Liver (tissue), 9 donors: Measurements from ENCODE around the gene FRS3. TPM values are rescaled to one million over a fixed set of nuclear protein-coding genes. Genes with fewer than 3 reads are reported as not detected.

Source experiments
- DNase-seq: peaks from one replicate; pipeline ENCODE4 v3.0.0-alpha.2; 2017; ENCODE audit warnings: low spot score
- H3K27ac ChIP-seq, 2 donors: one replicate each; pipeline ENCODE4 v1.7.0; 2013; ENCODE audit warnings: inconsistent platforms in 2 of 2, low read length in 2 of 2, control low read depth in 1 of 2, low read depth in 1 of 2, mild to moderate bottlenecking in 1 of 2
- H3K27me3 ChIP-seq, 4 donors: one replicate each; pipeline versions ENCODE4 v1.6.1 to v1.7.0; 2013; ENCODE audit warnings: low read length in 3 of 4, inconsistent platforms in 1 of 4, mild to moderate bottlenecking in 1 of 4, moderate library complexity in 1 of 4; ENCODE audit not compliant: control insufficient read depth in 4 of 4, insufficient read depth in 4 of 4
- H3K36me3 ChIP-seq, 4 donors: one replicate each; pipeline versions ENCODE4 v1.6.1 to v1.7.0; 2013; ENCODE audit warnings: low read length in 3 of 4, mild to moderate bottlenecking in 3 of 4, low read depth in 1 of 4, moderate library complexity in 1 of 4; ENCODE audit not compliant: control insufficient read depth in 4 of 4, insufficient read depth in 3 of 4
- H3K4me1 ChIP-seq, 4 donors: one replicate each; pipeline versions ENCODE4 v1.6.1 to v1.7.0; 2013; ENCODE audit warnings: low read length in 3 of 4, mild to moderate bottlenecking in 3 of 4, moderate library complexity in 1 of 4; ENCODE audit not compliant: control insufficient read depth in 4 of 4, insufficient read depth in 4 of 4
- H3K4me3 ChIP-seq, 3 donors: one replicate each; pipeline versions ENCODE4 v1.6.1 to v1.7.0; 2013; ENCODE audit warnings: low read length in 3 of 3, control low read depth in 1 of 3, low read depth in 1 of 3, mild to moderate bottlenecking in 1 of 3
- H3K9ac ChIP-seq, 2 donors: one replicate each; pipeline ENCODE4 v1.7.0; 2013; ENCODE audit warnings: low read length in 2 of 2, mild to moderate bottlenecking in 2 of 2, moderate library complexity in 2 of 2, control low read depth in 1 of 2, low read depth in 1 of 2
- H3K9me3 ChIP-seq, 4 donors: one replicate each; pipeline versions ENCODE4 v1.6.1 to v1.7.0; 2013; ENCODE audit warnings: low read length in 3 of 4; ENCODE audit not compliant: control insufficient read depth in 4 of 4
- EGR1 ChIP-seq, 2 donors: IDR thresholded peaks; 2 replicates each; pipeline ENCODE4 v1.6.1; 2016 to 2018; ENCODE audit warnings: antibody characterized with exemption in 2 of 2, low read depth in 2 of 2
- FOXA1 ChIP-seq: IDR thresholded peaks from 2 replicates; pipeline ENCODE4 v1.6.1; 2016; ENCODE audit warnings: antibody characterized with exemption
- GABPA ChIP-seq, 2 donors: IDR thresholded peaks in 1 of 2; conservative IDR thresholded peaks in 1 of 2; 2 replicates each; pipeline ENCODE4 v1.6.1; 2016; ENCODE audit warnings: antibody characterized with exemption in 2 of 2, mild to moderate bottlenecking in 1 of 2, moderate library complexity in 1 of 2
- HNF4G ChIP-seq: IDR thresholded peaks from 2 replicates; pipeline ENCODE4 v1.6.1; 2016; ENCODE audit warnings: antibody characterized with exemption
- RAD21 ChIP-seq, 2 donors: IDR thresholded peaks; 2 replicates each; pipeline ENCODE4 v1.6.1; 2016; ENCODE audit warnings: antibody characterized with exemption in 2 of 2, mild to moderate bottlenecking in 2 of 2
- SP1 ChIP-seq: IDR thresholded peaks from 2 replicates; pipeline ENCODE4 v1.6.1; 2018; ENCODE audit warnings: antibody characterized with exemption, mild to moderate bottlenecking
- TAF1 ChIP-seq: conservative IDR thresholded peaks from 2 replicates; pipeline ENCODE4 v1.6.1; 2016; ENCODE audit warnings: antibody characterized with exemption, mild to moderate bottlenecking
- YY1 ChIP-seq: IDR thresholded peaks from 2 replicates; pipeline ENCODE4 v1.6.1; 2016; ENCODE audit warnings: antibody characterized with exemption, mild to moderate bottlenecking
- WGBS: extraction: QIAGEN DNeasy Blood & Tissue Kit; methylation state at CpG from one replicate; pipeline ENCODE4 v1.1.7; 2013; 5-methylcytosine and 5-hydroxymethylcytosine counted together
- polyA plus RNA-seq, 2 donors: library from polyadenylated mRNA; stranded (reverse) in 1 of 2; unstranded in 1 of 2; fragments of 200-250 nt in 1 of 2; fragments of >200 nt in 1 of 2; fragmentation: Nextera tagmentation in 1 of 2; extraction: Ambion mirVana in 1 of 2; gene quantifications; one replicate each; pipeline versions ENCODE4 v1.2.1 to v1.2.3, GENCODE V29; 2013 to 2015
- total RNA-seq, 2 donors: library from RNA; depleted of rRNA; stranded (reverse); fragments of >200 nt; gene quantifications; one replicate each; pipeline ENCODE4 v1.2.3, GENCODE V29; 2014
- TF ChIP-seq, protein P1 (sequence below): IDR thresholded peaks from 2 replicates; pipeline ENCODE4 v1.6.1; 2016; ENCODE audit warnings: antibody characterized with exemption
- TF ChIP-seq, protein P2 (sequence below): fragments of 150-350 bp; IDR thresholded peaks from 2 replicates; pipeline ENCODE4 v1.5.1; 2017; ENCODE audit warnings: improper control_type of control experiment, low read depth, low read length; ENCODE audit not compliant: missing input control
- TF ChIP-seq, protein P3 (sequence below): IDR thresholded peaks from 2 replicates; pipeline ENCODE4 v1.6.1; 2016; ENCODE audit warnings: antibody characterized with exemption
- donor health status: healthy.
- donor health status: healthy.
- donor health status: healthy.
- donor health status: healthy.
- donor health status: healthy.

The FRS3 gene
- total and polyA plus RNA-seq, 4 donors: 0.42 to 1.6 (median 1.3) TPM

DNA sequence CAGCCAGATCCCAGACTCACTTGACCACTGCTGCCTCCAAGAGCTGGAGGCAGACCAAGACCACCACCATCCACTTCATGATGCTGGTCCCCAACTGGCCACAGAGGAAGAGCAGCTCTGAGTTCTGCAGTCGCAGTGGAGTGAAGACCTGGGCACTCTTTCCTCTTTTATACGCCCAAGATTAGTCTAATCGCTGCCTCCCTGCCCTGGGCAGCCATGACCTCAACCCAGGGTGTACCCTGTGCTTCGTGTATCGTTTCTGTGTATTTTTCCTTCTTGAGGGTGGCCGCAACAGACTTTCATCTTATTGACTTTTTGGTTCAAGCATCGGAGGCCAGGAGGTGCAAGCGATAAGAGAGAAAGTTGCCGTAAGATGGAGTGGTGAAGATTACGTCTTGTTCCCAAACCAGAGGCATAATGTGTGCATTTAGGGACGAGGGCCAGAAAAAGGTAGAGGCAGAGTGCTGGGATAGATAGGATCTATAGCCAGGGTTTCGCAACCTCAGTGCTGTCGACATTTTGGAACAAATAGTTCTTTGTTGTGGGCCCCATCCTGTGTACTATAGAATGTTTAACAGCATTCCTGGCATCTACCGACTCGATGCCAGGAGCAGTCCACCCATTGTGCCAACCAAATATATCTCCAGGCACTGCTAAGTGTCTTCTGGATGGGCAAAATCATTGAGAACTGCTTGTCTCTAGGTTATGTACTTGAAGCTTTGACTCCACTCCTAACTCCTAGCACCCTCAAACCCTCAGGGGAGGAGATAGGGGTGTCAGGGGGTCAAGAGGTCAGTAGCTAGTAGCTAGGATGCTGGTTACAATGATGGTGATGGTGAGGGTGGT lies 32.2 kb downstream of the FRS3 start, which contains the start of gene PGC:
PGC (minus strand) TSS at position 142 of the 846 bp plus-strand sequence; CDS start at position 79, 63 bp downstream.
- Histone ChIP-seq H3K27ac (no peak within 1 kb of the TSS), H3K9me3 (no peaks in the 10 kb centered on the region), H3K9ac (no peak within 1 kb of the TSS), H3K4me3 (no peak within 1 kb of the TSS), H3K36me3 (no peaks in the 10 kb centered on the region), H3K4me1 (no peaks in the 10 kb centered on the region), H3K27me3 (no peaks in the 10 kb centered on the region)
- WGBS: 79% methylated on average over 15 of the region's 15 CpGs
- TF ChIP-seq YY1 (no peak), GABPA (IDR thresholded peaks at IDR 0.05 in 1 of 2, conservative IDR thresholded peaks at IDR 0.05 in 1 of 2) (no peak), TAF1 (no peak)
- TF ChIP-seq, protein P1, sequence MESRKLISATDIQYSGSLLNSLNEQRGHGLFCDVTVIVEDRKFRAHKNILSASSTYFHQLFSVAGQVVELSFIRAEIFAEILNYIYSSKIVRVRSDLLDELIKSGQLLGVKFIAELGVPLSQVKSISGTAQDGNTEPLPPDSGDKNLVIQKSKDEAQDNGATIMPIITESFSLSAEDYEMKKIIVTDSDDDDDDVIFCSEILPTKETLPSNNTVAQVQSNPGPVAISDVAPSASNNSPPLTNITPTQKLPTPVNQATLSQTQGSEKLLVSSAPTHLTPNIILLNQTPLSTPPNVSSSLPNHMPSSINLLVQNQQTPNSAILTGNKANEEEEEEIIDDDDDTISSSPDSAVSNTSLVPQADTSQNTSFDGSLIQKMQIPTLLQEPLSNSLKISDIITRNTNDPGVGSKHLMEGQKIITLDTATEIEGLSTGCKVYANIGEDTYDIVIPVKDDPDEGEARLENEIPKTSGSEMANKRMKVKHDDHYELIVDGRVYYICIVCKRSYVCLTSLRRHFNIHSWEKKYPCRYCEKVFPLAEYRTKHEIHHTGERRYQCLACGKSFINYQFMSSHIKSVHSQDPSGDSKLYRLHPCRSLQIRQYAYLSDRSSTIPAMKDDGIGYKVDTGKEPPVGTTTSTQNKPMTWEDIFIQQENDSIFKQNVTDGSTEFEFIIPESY: no peak
- TF ChIP-seq, protein P2, sequence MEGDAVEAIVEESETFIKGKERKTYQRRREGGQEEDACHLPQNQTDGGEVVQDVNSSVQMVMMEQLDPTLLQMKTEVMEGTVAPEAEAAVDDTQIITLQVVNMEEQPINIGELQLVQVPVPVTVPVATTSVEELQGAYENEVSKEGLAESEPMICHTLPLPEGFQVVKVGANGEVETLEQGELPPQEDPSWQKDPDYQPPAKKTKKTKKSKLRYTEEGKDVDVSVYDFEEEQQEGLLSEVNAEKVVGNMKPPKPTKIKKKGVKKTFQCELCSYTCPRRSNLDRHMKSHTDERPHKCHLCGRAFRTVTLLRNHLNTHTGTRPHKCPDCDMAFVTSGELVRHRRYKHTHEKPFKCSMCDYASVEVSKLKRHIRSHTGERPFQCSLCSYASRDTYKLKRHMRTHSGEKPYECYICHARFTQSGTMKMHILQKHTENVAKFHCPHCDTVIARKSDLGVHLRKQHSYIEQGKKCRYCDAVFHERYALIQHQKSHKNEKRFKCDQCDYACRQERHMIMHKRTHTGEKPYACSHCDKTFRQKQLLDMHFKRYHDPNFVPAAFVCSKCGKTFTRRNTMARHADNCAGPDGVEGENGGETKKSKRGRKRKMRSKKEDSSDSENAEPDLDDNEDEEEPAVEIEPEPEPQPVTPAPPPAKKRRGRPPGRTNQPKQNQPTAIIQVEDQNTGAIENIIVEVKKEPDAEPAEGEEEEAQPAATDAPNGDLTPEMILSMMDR: no peak
- TF ChIP-seq, protein P3, sequence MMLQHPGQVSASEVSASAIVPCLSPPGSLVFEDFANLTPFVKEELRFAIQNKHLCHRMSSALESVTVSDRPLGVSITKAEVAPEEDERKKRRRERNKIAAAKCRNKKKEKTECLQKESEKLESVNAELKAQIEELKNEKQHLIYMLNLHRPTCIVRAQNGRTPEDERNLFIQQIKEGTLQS: no peak
- DNase-seq: no peak

DNA sequence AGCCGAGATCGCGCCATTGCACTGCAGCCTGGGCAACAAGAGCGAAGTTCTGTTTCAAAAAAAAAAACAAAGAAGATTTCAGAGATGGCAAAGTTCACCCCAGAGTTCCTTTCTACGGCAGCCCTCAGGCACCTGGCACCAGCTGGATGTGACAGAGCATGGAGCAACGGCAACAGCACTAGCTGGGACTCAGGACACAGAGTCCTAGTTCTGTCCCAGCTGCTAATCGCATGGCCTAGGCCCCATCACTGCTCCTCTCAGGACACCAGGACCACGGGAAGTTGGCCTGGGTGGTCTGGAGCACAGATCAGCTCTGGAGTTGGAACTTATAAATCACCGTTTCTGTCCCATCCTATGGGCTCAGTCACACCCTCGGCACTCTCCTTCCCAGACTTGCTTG lies 33.6 kb downstream of the FRS3 start:
- no peak for TF ChIP-seq SP1
- TF ChIP-seq FOXA1: no peak
- TF ChIP-seq GABPA (IDR thresholded peaks at IDR 0.05 in 1 of 2, conservative IDR thresholded peaks at IDR 0.05 in 1 of 2): no peak
- WGBS: 93% methylated on average over 10 of the region's 10 CpGs
- Histone ChIP-seq H3K4me3 (no peak overlapping the region), H3K27ac (no peak overlapping the region), H3K4me1 (no peaks in the 10 kb centered on the region), H3K27me3 (no peaks in the 10 kb centered on the region), H3K36me3 (no peaks in the 10 kb centered on the region), H3K9ac (no peak overlapping the region), H3K9me3 (no peaks in the 10 kb centered on the region)
- no peak for DNase-seq

DNA sequence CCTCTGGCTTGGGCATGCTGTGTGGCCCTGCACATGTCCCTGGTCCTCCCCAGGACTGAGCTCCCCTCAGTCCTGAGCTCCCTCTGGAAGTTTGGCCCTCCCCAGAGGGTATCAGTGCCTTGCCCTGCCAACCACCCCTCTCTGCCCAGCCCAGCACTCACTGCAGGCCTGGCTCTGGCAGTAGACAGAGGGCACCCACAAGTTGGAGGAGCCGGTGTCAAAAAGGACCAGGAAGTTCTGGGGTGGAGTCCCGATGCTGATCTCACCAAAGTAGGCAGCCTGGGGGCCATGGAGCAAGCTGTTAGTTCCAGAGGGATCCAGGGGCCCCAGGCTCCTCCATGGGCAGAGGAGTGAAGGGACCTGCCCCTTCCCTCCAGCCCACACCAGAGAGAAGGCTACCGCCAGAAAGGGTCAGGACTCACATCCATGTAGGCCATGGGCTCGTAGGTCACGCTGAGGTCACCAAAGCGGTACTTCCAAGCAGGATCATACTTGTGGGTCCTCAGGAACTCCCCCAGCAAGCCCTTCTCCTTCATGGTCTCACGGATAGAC lies 35.4 kb downstream of the FRS3 start:
- H3K27me3 ChIP-seq: no peaks in the 10 kb centered on the region
- H3K36me3 ChIP-seq: no peaks in the 10 kb centered on the region
- H3K27ac ChIP-seq: no peak overlapping the region
- H3K4me1 ChIP-seq: no peaks in the 10 kb centered on the region
- no peaks in the 10 kb centered on the region for H3K9me3 ChIP-seq
- WGBS: 87% methylated on average over 7 of the region's 7 CpGs
- H3K9ac ChIP-seq: no peak overlapping the region
- no peak for DNase-seq
- TF ChIP-seq GABPA (IDR thresholded peaks at IDR 0.05 in 1 of 2, conservative IDR thresholded peaks at IDR 0.05 in 1 of 2) (no peak), HNF4G (no peak), EGR1 (IDR thresholded peaks at IDR 0.05; ENCODE audit: low read depth in 2 of 2) (no peak), RAD21 (IDR thresholded peaks at IDR 0.05) (no peak)
- H3K4me3 ChIP-seq: no peak overlapping the region
